Measurements from ENCODE around the gene PLEKHG4B.

DNA sequence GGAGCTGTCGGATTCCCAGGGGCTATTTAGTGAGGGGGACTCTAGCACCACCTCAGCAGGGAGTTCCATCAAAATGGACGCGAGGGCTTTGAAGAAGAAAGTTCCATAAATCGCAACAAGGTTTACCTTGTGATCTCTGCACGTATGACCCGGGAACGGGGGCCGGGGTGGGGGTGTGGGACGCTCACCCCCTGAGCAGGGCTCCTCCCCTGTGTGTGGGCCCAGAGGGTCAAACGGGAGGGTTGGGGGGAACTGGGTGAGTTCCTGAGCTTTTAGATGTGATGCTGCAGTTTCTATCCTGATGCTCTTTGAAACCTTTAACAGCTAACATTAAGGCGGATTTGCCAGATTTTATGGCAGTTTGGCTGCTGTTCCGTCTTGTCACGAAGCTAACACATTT, 80.5 kb downstream of the PLEKHG4B start:
- TF ChIP-seq CTCF (conservative IDR thresholded peaks at IDR 0.05; ENCODE audit: low read depth, low read length) (no peak), MAZ (IDR thresholded peaks at IDR 0.05; ENCODE audit: borderline replicate concordance, low read depth, low read length) (no peak), POLR2A (IDR thresholded peaks at IDR 0.05; ENCODE audit: low read depth, low read length) (no peak), CEBPB (IDR thresholded peaks at IDR 0.05; ENCODE audit: low read depth, low read length) (no peak), NFE2L2 (IDR thresholded peaks at IDR 0.05; ENCODE audit: low read depth, low read length) (no peak), FOS (IDR thresholded peaks at IDR 0.05; ENCODE audit: low read depth, low read length) (no peak), SMC3 (IDR thresholded peaks at IDR 0.05; ENCODE audit: low read depth, low read length) (no peak), USF2 (IDR thresholded peaks at IDR 0.05; ENCODE audit: low read depth, low read length) (no peak), ELK1 (IDR thresholded peaks at IDR 0.05; ENCODE audit: borderline replicate concordance, low read depth, low read length) (no peak), MXI1 (IDR thresholded peaks at IDR 0.05; ENCODE audit: borderline replicate concordance, low read depth, low read length) (no peak), RFX5 (IDR thresholded peaks at IDR 0.05; ENCODE audit: low read depth, low read length) (no peak), MAFK (IDR thresholded peaks at IDR 0.05; ENCODE audit: low read depth, low read length) (no peak)

All from IMR-90 (cell line).